Measurements from ENCODE around the gene RAB44.

GRCh38 chr6:36671687-36672375 is 25.8 kb upstream of the RAB44 start:
- TF ChIP-seq POLR2AphosphoS5 (IDR thresholded peaks at IDR 0.05) (no peak), CTCF (IDR thresholded peaks at IDR 0.05) (no peak), EP300 (IDR thresholded peaks at IDR 0.05; ENCODE audit: low read depth) (no peak), POLR2A (IDR thresholded peaks at IDR 0.05) (no peak)
